Glutamatergic neuron (in vitro differentiated cells): ENCODE measurements around the gene PAIP2. TPM values are rescaled to one million over a fixed set of nuclear protein-coding genes. Genes with fewer than 3 reads are reported as not detected.
"Not testable (repeated sequence)": the region's sequence is repeated elsewhere in the genome, so short reads cannot be mapped to it uniquely, and the experiment has no call there.

Experiments used
- DNase-seq: peaks from one replicate; pipeline ENCODE4 v3.0.0; 2022
- H3K27ac Mint-ChIP-seq: one replicate; pipeline ENCODE4 v1.8.0; 2020; ENCODE audit warnings: mild to moderate bottlenecking, mixed read lengths, inconsistent platforms; ENCODE audit not compliant: unreplicated experiment
- H3K27me3 Mint-ChIP-seq: one replicate; pipeline ENCODE4 v1.8.0; 2020; ENCODE audit warnings: mild to moderate bottlenecking, moderate library complexity, mixed read lengths, inconsistent platforms; ENCODE audit not compliant: unreplicated experiment
- H3K36me3 Mint-ChIP-seq: one replicate; pipeline ENCODE4 v1.8.0; 2020; ENCODE audit warnings: mild to moderate bottlenecking, mixed read lengths, inconsistent platforms; ENCODE audit not compliant: unreplicated experiment
- H3K4me1 Mint-ChIP-seq: one replicate; pipeline ENCODE4 v1.8.0; 2020; ENCODE audit warnings: mild to moderate bottlenecking, low read depth, mixed read lengths, inconsistent platforms; ENCODE audit not compliant: unreplicated experiment
- H3K4me3 Mint-ChIP-seq: one replicate; pipeline ENCODE4 v1.8.0; 2020; ENCODE audit warnings: mild to moderate bottlenecking, mixed read lengths, inconsistent platforms; ENCODE audit not compliant: unreplicated experiment
- H3K9me3 Mint-ChIP-seq: one replicate; pipeline ENCODE4 v1.8.0; 2020; ENCODE audit warnings: mild to moderate bottlenecking, moderate library complexity, mixed read lengths, inconsistent platforms; ENCODE audit not compliant: unreplicated experiment
- CTCF ChIP-seq: fragments of 200-600 bp; sonication (generic); IDR thresholded peaks from one replicate; pipeline ENCODE4 v1.5.0; 2021; ENCODE audit not compliant: partially characterized antibody, unreplicated experiment
- total RNA-seq: library from RNA; stranded (reverse); fragmentation: NEBNext Ultra II Directional; extraction: Animal tissue kit (Norgen Biotek cat#: 25700); gene quantifications from one replicate; pipeline ENCODE4 v1.2.1, GENCODE V29; 2021; ENCODE audit not compliant: unreplicated experiment

Gene PAIP2
- total RNA-seq, 1 donor from 2014 or later: 128 TPM

GRCh38 chr5:139385061-139386049, 43.7 kb downstream of the PAIP2 start:
- no peak for TF ChIP-seq CTCF
- Mint-ChIP-seq H3K36me3 (no peaks in the 10 kb centered on the region), H3K27me3 (peaks cover 15% of the 10 kb centered on the region), H3K9me3 (no peaks in the 10 kb centered on the region), H3K4me3 (no peak overlapping the region), H3K27ac (no peak overlapping the region), H3K4me1 (no peaks in the 10 kb centered on the region)
- DNase-seq: no peak

DNA sequence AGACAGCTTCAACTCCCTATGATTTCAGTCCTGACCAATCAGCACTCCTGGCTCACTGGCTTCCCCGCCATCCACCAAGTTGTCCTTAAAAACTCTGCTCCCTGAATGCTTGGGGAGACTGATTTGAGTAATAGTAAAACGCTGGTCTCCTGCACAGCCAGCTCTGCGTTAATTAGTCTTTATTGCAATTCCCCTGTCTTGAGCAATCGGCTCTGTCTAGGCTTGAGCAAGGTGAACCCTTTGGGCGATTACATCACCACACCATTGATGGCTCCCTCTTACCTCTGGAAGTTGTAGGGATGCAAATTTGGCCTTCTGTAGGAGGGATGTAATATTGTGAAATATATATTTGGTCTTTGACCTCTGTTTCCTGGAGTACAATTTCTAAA, 44.4 kb downstream of the PAIP2 start:
- H3K27me3 Mint-ChIP-seq: peaks cover 16% of the 10 kb centered on the region

DNA sequence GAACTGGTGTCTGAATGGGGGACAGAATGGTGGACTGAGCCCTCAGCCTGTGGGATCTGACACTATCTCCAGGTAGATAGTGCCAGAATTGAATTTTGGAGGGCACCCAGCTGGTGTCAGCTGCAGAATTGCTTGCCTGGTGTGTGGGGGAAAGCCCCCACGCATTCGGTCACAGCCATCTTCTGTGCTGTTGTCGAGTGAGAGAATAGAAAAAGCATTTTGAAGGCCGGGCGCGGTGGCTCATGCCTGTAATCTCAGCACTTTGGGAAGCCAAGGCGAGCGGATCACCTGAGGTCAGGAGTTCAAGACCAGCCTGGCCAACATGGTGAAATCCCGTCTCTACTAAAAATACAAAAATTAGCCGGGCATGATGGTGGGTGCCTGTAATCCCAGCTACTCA, 45.3 kb downstream of the PAIP2 start:
- not testable (repeated sequence) for H3K9me3 Mint-ChIP-seq, H3K4me3 Mint-ChIP-seq, H3K27ac Mint-ChIP-seq, DNase-seq, H3K36me3 Mint-ChIP-seq, H3K4me1 Mint-ChIP-seq
- H3K27me3 Mint-ChIP-seq: peaks cover 17% of the 10 kb centered on the region

More for the DNA sequence above, 44.4 kb downstream of the PAIP2 start:
- H3K4me1 Mint-ChIP-seq: peaks cover 3% of the 10 kb centered on the region
- no peak overlapping the region for H3K4me3 Mint-ChIP-seq
- no peak for TF ChIP-seq CTCF
- no peaks in the 10 kb centered on the region for H3K9me3 Mint-ChIP-seq
- H3K36me3 Mint-ChIP-seq: no peaks in the 10 kb centered on the region
- no peak overlapping the region for H3K27ac Mint-ChIP-seq
- DNase-seq: no peak

DNA sequence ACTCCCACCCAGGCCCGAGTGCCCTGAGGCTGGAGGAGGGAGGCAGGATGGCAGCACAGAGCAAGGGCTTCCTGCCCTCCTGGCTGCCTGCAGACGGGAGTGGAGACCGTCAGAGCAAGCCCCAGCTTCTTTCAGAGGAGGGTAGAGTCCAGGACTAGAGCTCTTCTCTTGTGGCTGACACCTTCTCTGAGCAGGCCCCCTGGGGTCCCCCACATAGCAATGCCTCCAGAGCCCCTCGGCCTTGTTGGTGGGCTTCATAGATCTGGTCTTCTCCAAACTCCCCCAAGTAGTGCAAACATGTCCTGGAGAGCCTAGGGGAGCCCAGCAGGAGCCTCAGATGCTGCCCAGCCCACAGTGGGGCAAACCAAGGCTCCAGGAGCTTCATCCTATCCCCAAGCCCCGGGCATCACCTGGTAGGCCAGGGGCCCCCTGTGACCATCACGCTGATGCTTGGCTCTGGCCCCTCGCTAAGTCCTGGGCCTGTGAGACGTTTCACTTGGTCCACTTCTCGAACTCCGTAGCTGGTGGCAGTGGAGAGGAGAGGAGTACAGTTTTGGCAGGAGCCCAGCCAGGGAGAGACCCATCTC, 46.0 kb downstream of the PAIP2 start:
- H3K36me3 Mint-ChIP-seq: no peaks in the 10 kb centered on the region
- TF ChIP-seq CTCF: no peak
- no peak overlapping the region for H3K4me3 Mint-ChIP-seq
- H3K9me3 Mint-ChIP-seq: no peaks in the 10 kb centered on the region
- no peak overlapping the region for H3K27ac Mint-ChIP-seq
- peaks cover 17% of the 10 kb centered on the region for H3K27me3 Mint-ChIP-seq
- DNase-seq: no peak
- H3K4me1 Mint-ChIP-seq: peaks cover 3% of the 10 kb centered on the region

DNA sequence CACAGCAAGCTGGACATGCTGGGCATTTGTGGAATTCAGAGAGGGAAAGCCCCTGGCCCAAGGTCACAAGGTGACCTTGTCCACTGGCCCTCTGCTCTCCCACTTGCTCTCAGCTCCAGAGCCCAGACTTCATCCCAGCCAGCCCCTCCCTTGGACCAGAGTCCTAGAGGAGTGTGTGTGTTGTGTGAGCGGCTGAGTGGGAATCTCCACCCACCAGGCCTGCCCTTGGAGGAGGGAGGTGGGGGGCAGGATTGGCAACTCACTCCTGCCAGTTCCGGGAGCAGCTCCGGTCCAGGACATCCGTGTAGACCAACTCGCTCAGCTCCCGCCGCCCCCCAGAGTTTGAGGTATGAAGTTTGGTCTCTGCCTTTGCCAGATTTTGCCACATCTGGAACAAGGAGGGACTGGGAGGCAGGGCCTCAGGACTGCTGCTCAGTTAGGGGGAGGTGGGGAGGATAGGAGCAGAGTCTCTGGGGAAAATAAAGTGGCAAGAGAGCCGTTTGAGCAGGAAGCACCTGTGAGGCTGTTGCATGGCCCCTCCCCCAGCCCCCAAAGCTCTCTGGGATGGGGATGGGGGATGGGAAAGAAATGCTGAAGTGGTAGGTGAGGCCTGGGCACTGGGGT, 46.7 kb downstream of the PAIP2 start:
- no peak overlapping the region for H3K27ac Mint-ChIP-seq
- H3K27me3 Mint-ChIP-seq: peaks cover 18% of the 10 kb centered on the region
- no peak overlapping the region for H3K4me3 Mint-ChIP-seq
- no peaks in the 10 kb centered on the region for H3K36me3 Mint-ChIP-seq
- H3K4me1 Mint-ChIP-seq: peaks cover 3% of the 10 kb centered on the region
- DNase-seq: no peak
- H3K9me3 Mint-ChIP-seq: no peaks in the 10 kb centered on the region
- no peak for TF ChIP-seq CTCF
